ENCODE results near the gene ZBTB46.

The ZBTB46 gene

GRCh38 chr20:63831993-63832686, 1.1 kb upstream of the ZBTB46 start:
- no peak overlapping the region for H3K27ac ChIP-seq
- TF ChIP-seq, protein P1, sequence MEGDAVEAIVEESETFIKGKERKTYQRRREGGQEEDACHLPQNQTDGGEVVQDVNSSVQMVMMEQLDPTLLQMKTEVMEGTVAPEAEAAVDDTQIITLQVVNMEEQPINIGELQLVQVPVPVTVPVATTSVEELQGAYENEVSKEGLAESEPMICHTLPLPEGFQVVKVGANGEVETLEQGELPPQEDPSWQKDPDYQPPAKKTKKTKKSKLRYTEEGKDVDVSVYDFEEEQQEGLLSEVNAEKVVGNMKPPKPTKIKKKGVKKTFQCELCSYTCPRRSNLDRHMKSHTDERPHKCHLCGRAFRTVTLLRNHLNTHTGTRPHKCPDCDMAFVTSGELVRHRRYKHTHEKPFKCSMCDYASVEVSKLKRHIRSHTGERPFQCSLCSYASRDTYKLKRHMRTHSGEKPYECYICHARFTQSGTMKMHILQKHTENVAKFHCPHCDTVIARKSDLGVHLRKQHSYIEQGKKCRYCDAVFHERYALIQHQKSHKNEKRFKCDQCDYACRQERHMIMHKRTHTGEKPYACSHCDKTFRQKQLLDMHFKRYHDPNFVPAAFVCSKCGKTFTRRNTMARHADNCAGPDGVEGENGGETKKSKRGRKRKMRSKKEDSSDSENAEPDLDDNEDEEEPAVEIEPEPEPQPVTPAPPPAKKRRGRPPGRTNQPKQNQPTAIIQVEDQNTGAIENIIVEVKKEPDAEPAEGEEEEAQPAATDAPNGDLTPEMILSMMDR (IDR thresholded peaks at IDR 0.05): no peak
- TF ChIP-seq ZFX (IDR thresholded peaks at IDR 0.05; ENCODE audit: borderline replicate concordance): no peak

- no peak overlapping the region for H3K27ac ChIP-seq
- TF ChIP-seq, protein P1 (IDR thresholded peaks at IDR 0.05): no peak
- no peak for TF ChIP-seq ZFX (IDR thresholded peaks at IDR 0.05; ENCODE audit: borderline replicate concordance)
These were observed 555 bp upstream of the ZBTB46 start for GRCh38 chr20:63831646-63831992.

GRCh38 chr20:63829945-63830835, 874 bp downstream of the ZBTB46 start:
- TF ChIP-seq, protein P1 (IDR thresholded peaks at IDR 0.05): no peak
- no peak overlapping the region for H3K27ac ChIP-seq

GRCh38 chr20:63829603-63829944, 1.5 kb downstream of the ZBTB46 start:
- no peak for TF ChIP-seq ZFX (IDR thresholded peaks at IDR 0.05; ENCODE audit: borderline replicate concordance)
- TF ChIP-seq, protein P1 (IDR thresholded peaks at IDR 0.05): no peak
- no peak overlapping the region for H3K27ac ChIP-seq

- no peak overlapping the region for H3K27ac ChIP-seq
- TF ChIP-seq, protein P1 (IDR thresholded peaks at IDR 0.05): no peak
- TF ChIP-seq ZFX (IDR thresholded peaks at IDR 0.05; ENCODE audit: borderline replicate concordance): no peak
These were observed 2.1 kb downstream of the ZBTB46 start for GRCh38 chr20:63828951-63829350.

DNA sequence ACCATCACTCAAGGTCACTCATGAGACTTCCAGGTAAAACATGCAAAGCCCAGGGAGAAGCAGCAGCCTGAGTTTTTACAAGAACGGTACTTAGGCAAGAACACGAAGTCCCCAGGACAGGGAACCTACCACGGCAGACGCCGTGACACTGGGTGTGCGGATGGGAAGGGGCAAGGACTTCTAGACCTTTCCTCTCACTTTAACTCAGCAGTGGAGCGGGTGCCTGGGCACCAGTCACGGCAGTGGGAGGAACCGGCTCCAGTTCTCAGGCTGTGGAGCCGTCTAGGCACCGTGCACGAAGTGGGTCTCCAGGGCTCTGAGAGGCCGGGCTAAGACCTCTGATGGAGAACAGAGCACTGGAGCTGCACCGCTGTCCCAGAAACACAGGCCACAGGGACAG, 2.5 kb downstream of the ZBTB46 start:
- TF ChIP-seq, protein P1 (IDR thresholded peaks at IDR 0.05): no peak
- TF ChIP-seq ZFX (IDR thresholded peaks at IDR 0.05; ENCODE audit: borderline replicate concordance): no peak
- H3K27ac ChIP-seq: no peak overlapping the region

GRCh38 chr20:63828124-63828523, 2.9 kb downstream of the ZBTB46 start:
- TF ChIP-seq, protein P1 (IDR thresholded peaks at IDR 0.05): no peak
- no peak for TF ChIP-seq ZFX (IDR thresholded peaks at IDR 0.05; ENCODE audit: borderline replicate concordance)
- H3K27ac ChIP-seq: no peak overlapping the region

All from 22Rv1 (cell line).